Omental fat pad (tissue), 4 donors: Measurements from ENCODE around the gene TMCO2. TPM values are rescaled to one million over a fixed set of nuclear protein-coding genes. Genes with fewer than 3 reads are reported as not detected.
"Not testable (repeated sequence)": the region's sequence is repeated elsewhere in the genome, so short reads cannot be mapped to it uniquely, and the experiment has no call there.

ENCODE experiments used
- ATAC-seq: fragments of 150-250 bp; one replicate; pipeline ENCODE4 v1.9.1; 2016; ENCODE audit warnings: mild to moderate bottlenecking, moderate library complexity; ENCODE audit not compliant: low FRiP score
- DNase-seq: peaks from one replicate; pipeline ENCODE4 v3.0.0-alpha.2; 2019; ENCODE audit warnings: low spot score
- total RNA-seq, 4 donors: library from RNA; depleted of rRNA; stranded (reverse); fragments of >200 nt; gene quantifications; one replicate each; pipeline ENCODE4 v1.1.0, GENCODE V29; 2016
- TF ChIP-seq, protein P1 (sequence below), 3 donors: fragments of 450-650 bp; IDR thresholded peaks; one replicate each; pipeline ENCODE4 v1.5.1; 2016 to 2017; ENCODE audit warnings: antibody characterized with exemption in 3 of 3, mild to moderate bottlenecking in 3 of 3, moderate library complexity in 2 of 3

Gene TMCO2
- total RNA-seq, result not detected

DNA sequence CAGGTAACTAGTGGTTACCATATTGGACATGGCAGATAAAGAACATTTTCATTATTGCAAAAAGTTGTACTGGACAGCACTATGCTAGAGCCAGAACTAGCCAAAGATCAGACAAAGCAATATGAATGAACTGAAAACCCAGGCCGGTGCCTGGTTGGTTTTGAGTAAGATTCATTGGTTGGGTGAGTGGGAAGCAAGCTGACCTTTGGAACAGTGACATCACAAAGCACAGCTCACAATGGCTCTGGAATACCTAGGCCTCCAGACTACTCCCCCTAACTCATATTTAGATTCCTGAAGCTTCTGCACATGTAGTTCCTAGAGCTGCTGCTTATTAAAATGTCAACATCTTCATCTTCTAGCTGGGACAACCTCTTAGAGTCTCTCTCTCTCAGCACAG is at the start of gene TMCO2:
Gene TMCO2, plus strand, starts transcription at position 283 of the 400 bp plus-strand sequence. Its CDS starts 57 bp downstream, at position 340.
- DNase-seq, result no peak

DNA sequence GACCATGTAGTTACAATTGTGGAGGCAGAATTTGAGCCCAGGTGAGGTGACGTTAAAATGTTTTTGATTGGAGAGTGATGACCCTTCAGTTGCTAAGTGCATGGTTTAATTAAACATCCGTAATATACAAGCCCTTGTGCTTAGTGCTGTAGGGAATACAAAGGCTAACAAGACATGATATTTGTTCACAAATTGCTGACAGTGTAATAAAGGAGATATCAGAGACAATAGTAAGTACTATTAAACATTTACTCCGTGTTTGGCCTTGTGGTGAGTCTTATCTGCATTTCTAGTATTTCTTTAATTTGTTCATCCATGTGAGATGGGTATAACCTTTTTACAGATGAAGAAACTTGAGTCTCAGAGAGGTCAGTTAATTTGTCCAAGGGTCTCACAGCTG is 48.6 kb upstream of the TMCO2 start:
- ATAC-seq (no peak), DNase-seq (no peak)
- TF ChIP-seq, protein P1, sequence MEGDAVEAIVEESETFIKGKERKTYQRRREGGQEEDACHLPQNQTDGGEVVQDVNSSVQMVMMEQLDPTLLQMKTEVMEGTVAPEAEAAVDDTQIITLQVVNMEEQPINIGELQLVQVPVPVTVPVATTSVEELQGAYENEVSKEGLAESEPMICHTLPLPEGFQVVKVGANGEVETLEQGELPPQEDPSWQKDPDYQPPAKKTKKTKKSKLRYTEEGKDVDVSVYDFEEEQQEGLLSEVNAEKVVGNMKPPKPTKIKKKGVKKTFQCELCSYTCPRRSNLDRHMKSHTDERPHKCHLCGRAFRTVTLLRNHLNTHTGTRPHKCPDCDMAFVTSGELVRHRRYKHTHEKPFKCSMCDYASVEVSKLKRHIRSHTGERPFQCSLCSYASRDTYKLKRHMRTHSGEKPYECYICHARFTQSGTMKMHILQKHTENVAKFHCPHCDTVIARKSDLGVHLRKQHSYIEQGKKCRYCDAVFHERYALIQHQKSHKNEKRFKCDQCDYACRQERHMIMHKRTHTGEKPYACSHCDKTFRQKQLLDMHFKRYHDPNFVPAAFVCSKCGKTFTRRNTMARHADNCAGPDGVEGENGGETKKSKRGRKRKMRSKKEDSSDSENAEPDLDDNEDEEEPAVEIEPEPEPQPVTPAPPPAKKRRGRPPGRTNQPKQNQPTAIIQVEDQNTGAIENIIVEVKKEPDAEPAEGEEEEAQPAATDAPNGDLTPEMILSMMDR (IDR thresholded peaks at IDR 0.05), result no peak

More for the DNA sequence above, at the start of gene TMCO2:
- TF ChIP-seq, protein P1 (IDR thresholded peaks at IDR 0.05), result no peak
- ATAC-seq, result no peak

DNA sequence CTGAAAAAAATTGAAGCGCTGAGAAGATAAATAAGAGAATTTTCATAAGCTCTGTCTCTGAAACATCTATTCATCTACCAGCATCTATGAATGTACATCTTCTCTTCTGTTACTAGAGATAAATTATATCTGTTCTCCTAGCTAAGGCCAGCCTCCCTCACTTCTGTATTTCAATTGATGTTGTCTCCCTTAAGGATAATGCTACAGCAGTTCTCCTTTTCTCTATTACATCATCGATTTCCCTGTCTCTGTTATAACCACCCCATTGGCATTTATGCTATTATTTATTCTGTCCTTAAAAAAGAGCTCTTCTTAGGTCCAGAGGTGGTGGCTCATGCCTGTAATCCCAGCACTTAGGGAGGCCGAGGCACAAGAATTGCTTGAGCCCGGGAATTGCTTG is 42.9 kb upstream of the TMCO2 start:
- no peak for ATAC-seq

DNA sequence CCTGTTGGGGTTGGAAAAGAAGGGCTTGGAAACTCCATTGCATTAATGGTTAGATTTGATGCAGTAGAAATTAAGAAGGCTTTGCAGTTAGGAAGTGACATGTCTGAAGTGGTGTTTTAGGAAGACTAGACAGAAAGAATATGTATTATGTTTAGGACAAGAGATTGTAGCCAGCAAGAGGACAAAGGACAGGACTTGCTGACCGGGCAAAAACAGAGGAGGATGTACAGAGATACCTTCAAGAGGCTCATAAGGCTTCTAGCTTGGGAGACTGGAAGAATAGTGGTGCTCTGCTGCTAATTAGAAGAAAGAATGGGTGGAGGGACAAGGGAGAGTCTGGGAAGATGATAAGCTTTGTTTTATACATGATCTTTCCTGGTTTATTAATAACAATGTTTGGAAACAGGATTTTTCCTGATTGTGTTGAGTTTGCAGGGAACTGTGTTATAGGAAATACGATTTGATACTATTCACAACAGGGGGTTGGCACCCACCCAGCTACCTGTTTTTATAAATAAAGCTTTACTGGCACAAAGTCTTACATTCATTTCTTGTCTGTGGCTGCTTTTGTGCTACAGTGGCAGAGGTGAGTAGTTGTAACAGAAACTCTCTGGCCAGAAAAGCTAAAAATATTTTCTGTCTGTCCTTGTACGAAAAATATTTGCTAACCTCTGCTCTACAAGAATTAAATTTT is 37.1 kb upstream of the TMCO2 start:
- ATAC-seq (no peak), DNase-seq (no peak)
- TF ChIP-seq, protein P1 (IDR thresholded peaks at IDR 0.05), result no peak

More for the DNA sequence above, 42.9 kb upstream of the TMCO2 start:
- no peak for DNase-seq
- TF ChIP-seq, protein P1 (IDR thresholded peaks at IDR 0.05), result no peak

DNA sequence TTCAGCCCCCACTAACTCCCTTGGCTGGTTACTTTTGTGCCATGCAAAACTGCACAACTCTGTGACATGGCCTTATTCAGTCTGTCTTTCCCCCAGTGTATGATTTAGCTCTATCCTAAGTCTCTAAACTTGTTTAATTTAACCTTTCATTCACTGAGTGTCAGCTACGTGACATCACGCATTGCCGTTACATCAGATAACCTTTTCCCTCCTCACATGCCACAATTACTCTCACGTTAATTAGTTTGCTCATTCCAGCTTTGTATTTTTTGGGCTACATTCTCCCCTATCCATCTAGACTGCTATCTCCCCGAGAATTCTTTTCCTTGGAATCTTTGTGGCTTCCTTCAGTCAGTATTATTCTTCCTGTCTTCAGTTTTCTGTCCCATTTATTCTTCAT is 29.4 kb upstream of the TMCO2 start:
- ATAC-seq, result no peak
- TF ChIP-seq, protein P1 (IDR thresholded peaks at IDR 0.05), result no peak
- DNase-seq, result no peak

DNA sequence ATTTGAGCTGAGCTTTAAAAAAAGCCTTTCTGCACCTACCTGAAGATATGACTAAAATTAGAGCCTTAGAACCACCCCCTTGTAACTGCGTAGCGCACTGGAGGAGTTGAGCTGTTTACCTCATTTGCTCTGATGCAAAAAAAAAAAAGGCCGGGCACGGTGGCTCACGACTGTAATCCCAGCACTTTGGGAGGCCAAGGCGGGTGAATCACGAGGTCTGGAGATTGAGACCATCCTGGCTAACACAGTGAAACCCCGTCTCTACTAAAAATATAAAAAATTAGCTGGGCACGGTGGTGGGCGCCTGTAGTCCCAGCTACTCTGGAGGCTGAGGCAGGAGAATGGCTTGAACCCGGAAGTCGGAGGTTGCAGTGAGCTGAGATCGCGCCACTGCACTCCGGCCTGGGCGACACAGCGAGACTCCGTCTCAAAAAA is 26.2 kb upstream of the TMCO2 start:
- ATAC-seq, DNase-seq: not testable (repeated sequence)

DNA sequence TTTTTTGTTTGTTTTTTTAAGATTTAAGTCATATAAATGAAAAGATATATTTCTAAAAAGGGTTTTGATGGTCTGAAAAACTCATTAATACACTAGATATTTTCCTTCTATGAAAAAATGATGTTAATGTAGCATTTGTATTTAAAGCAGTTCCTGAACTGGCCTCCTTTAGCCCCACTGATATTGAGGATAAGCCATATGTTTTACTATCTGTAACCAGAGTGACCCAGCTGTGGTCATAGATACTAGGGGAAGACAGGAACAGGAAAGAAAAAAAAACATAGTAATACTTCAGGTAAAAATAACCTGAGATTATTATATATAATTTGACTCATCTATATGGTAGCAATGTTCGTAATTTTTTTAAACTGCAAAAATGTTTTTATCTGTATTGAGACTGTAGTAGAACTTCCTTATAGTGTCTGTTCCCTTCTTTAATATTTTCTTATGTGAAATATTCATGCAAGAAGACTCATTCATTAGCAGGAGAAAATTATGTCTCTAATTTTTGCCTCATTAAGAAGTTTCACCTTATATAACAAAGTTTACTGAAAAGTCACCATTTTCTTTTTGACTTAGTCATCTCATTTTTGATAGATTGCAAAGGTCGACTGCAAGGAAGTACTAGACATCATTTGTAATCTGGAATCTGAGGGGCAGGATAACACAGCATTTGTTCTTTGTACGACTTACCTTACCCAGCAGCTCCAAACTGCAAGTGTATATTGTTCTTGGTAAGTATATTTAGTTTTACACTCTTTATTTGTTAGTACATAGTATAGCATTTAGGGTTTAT is 25.6 kb upstream of the TMCO2 start:
- ATAC-seq (no peak), DNase-seq (no peak)
- TF ChIP-seq, protein P1 (IDR thresholded peaks at IDR 0.05), result no peak
